MCF 10A (cell line): ENCODE data around the gene CSDE1. TPM values are rescaled to one million over a fixed set of nuclear protein-coding genes. Genes with fewer than 3 reads are reported as not detected.

Source experiments
- BruUV-seq: library from RNA; stranded (reverse); fragments of 400-500 nt; replicated peaks from 2 replicates; lab custom pipeline; 2021; lab: Mats Ljungman, UMichigan
- CTCF ChIA-PET: fragments of 300-600 bp; sonication (Branson Sonifier 250); formaldehyde crosslinking; extraction: SDS; loops from one replicate; lab custom pipeline; 2021; ENCODE audit warnings: antibody characterized with exemption, inconsistent platforms; lab: Yijun Ruan, JAX
- POLR2A ChIA-PET: fragments of 300-600, 350-650 bp; sonication (Branson Sonifier 250); formaldehyde crosslinking; extraction: SDS; loops from one replicate; lab custom pipeline; 2020; ENCODE audit warnings: antibody characterized with exemption, inconsistent platforms; lab: Yijun Ruan, JAX
- DNase-seq: peaks from one replicate; pipeline ENCODE4 v3.0.0-alpha.2; 2018; ENCODE audit not compliant: unreplicated experiment
- H3K27ac Mint-ChIP-seq: one replicate; pipeline ENCODE4 v1.8.0; 2022; ENCODE audit warnings: mild to moderate bottlenecking, low read depth, mixed read lengths; ENCODE audit not compliant: unreplicated experiment
- H3K27me3 Mint-ChIP-seq: one replicate; pipeline ENCODE4 v1.8.0; 2022; ENCODE audit warnings: mixed read lengths; ENCODE audit not compliant: insufficient read depth, unreplicated experiment
- H3K36me3 Mint-ChIP-seq: one replicate; pipeline ENCODE4 v1.8.0; 2022; ENCODE audit warnings: mild to moderate bottlenecking, moderate library complexity, mixed read lengths; ENCODE audit not compliant: insufficient read depth, unreplicated experiment
- H3K4me1 Mint-ChIP-seq: one replicate; pipeline ENCODE4 v1.8.0; 2022; ENCODE audit warnings: mixed read lengths; ENCODE audit not compliant: insufficient read depth, unreplicated experiment
- H3K4me3 Mint-ChIP-seq: one replicate; pipeline ENCODE4 v1.8.0; 2022; ENCODE audit warnings: mild to moderate bottlenecking, moderate library complexity, mixed read lengths; ENCODE audit not compliant: unreplicated experiment
- H3K9me3 Mint-ChIP-seq: one replicate; pipeline ENCODE4 v1.8.0; 2022; ENCODE audit warnings: mixed read lengths; ENCODE audit not compliant: unreplicated experiment
- CTCF ChIP-seq: fragments of 200-600 bp; IDR thresholded peaks from one replicate; pipeline ENCODE4 v1.8.0; 2022; ENCODE audit warnings: antibody characterized with exemption, mild to moderate bottlenecking; ENCODE audit not compliant: unreplicated experiment
- intact Hi-C: fragments of 100-400 bp; cut with micrococcal nuclease; formaldehyde crosslinking; loops from 2 replicates; pipeline ENCODE4 v1.14.1; 2022
- total RNA-seq: library from RNA; stranded (reverse); gene quantifications from 2 replicates; pipeline ENCODE4 v1.2.3, GENCODE V29; 2022

The CSDE1 gene
- total RNA-seq, 1 experiment from 2014 or later: 580 TPM

- POLR2A ChIA-PET: interaction anchor here (0.6 to 6.6 kb wide), 30 partner anchors 11 to 858 kb away, joined by 3 to 230 read pairs (median 6); partner anchors contain the start of genes AMPD1, AP4B1, BCAS2 and CSDE1
- peak overlapping the region; percentile 84 for H3K4me3 Mint-ChIP-seq
Measured at GRCh38 chr1:114670083-114671010, 87.4 kb downstream of the CSDE1 start.

GRCh38 chr1:114669562-114670082, 88.2 kb downstream of the CSDE1 start, which contains the start of gene DENND2C:
Gene DENND2C, minus strand, starts transcription at chr1:114670049. Its CDS starts 44,065 bp downstream, at chr1:114625984.
- intact Hi-C loops: loop anchor here (1.0 to 5.0 kb wide), 4 partner anchors 59 to 257 kb away; partner anchors contain the start of genes BCAS2 and TRIM33
- peak within 1 kb of the TSS; percentile 96 for H3K27ac Mint-ChIP-seq
- no peaks in the 10 kb centered on the region for H3K36me3 Mint-ChIP-seq
- ChIA-PET POLR2A (interaction anchor here (0.6 to 6.6 kb wide), 35 partner anchors 10 to 1148 kb away, joined by 3 to 230 read pairs (median 5); partner anchors contain the start of genes AMPD1, AP4B1, BCAS2 and CSDE1), CTCF (interaction anchor here (0.6 to 2.8 kb wide), 8 partner anchors 9 to 324 kb away, joined by 3 to 14 read pairs (median 3); partner anchors contain the start of gene BCAS2)
- peaks cover 24% of the 10 kb centered on the region for H3K4me1 Mint-ChIP-seq
- no peaks in the 10 kb centered on the region for H3K9me3 Mint-ChIP-seq
- DNase-seq: no peak
- H3K27me3 Mint-ChIP-seq: no peaks in the 10 kb centered on the region
- BruUV-seq: TSS peak; percentile 68
- peak within 1 kb of the TSS; percentile 84 for H3K4me3 Mint-ChIP-seq
- TF ChIP-seq CTCF: no peak

More at GRCh38 chr1:114670083-114671010, 87.4 kb downstream of the CSDE1 start:
- DNase-seq: peak; percentile 95
- Mint-ChIP-seq H3K36me3 (no peaks in the 10 kb centered on the region), H3K4me1 (peaks cover 24% of the 10 kb centered on the region), H3K9me3 (no peaks in the 10 kb centered on the region), H3K27ac (peak overlapping the region; percentile 96), H3K27me3 (peaks cover 3% of the 10 kb centered on the region)
- intact Hi-C loops: loop anchor here (1.0 to 5.0 kb wide), 5 partner anchors 60 to 324 kb away; partner anchors contain the start of genes BCAS2 and TRIM33
- BruUV-seq: no TSS peak
- CTCF ChIA-PET: interaction anchor here (0.5 to 3.1 kb wide), 21 partner anchors 9 to 832 kb away, joined by 3 to 29 read pairs (median 4); partner anchors contain the start of genes AMPD1, BCAS2 and NRAS
- TF ChIP-seq CTCF: no peak

- peaks cover 24% of the 10 kb centered on the region for H3K4me1 Mint-ChIP-seq
- H3K27me3 Mint-ChIP-seq: no peaks in the 10 kb centered on the region
- ChIA-PET POLR2A (interaction anchor here (0.6 to 6.6 kb wide), 39 partner anchors 9 to 1148 kb away, joined by 3 to 230 read pairs (median 5); partner anchors contain the start of genes AMPD1, AP4B1, BCAS2 and CSDE1), CTCF (interaction anchor here (0.7 to 2.8 kb wide), 8 partner anchors 8 to 323 kb away, joined by 3 to 14 read pairs (median 3); partner anchors contain the start of gene BCAS2)
- intact Hi-C loops: no loop called here
- H3K36me3 Mint-ChIP-seq: no peaks in the 10 kb centered on the region
- no TSS peak for BruUV-seq
- no peak for TF ChIP-seq CTCF
- DNase-seq: peak; percentile 63
- H3K27ac Mint-ChIP-seq: peak overlapping the region; percentile 96
- H3K4me3 Mint-ChIP-seq: peak overlapping the region; percentile 84
- H3K9me3 Mint-ChIP-seq: no peaks in the 10 kb centered on the region
Measured at GRCh38 chr1:114668784-114669561, 88.8 kb downstream of the CSDE1 start.
